ENCODE results near the gene L2HGDH.
"Not testable (repeated sequence)": the region's sequence is repeated elsewhere in the genome, so short reads cannot be mapped to it uniquely, and the experiment has no call there.

The L2HGDH gene

DNA sequence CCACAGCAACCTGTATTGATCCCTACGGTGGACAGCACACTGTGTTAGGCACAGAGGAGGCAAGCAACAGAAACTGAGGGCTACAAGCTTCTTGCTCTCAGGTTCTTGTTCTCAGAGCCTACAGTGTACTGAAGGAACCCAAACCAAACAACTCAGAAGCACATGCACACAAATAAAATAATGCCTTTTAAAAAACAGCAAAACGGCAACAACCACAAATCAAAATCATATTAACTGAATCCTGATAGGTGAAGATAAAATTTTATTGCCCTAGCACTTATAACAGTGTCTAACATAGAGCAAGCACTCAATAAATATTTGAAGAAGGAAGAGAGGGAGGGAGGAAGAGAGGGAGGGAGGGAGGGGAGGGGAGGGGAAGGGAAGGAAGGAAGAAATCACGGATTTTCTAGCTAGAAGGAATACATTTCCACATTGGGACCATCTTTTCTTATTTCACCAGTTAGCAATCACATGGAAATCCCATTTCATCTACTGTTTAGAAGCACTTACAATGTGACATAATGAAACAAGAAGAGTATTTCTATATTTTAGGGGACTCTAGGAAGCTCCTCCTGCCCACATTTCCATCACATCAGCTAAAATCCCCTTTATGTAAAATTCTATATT, 27.3 kb upstream of the L2HGDH start:
- DNase-seq (ENCODE audit: low read depth) = no peak

DNA sequence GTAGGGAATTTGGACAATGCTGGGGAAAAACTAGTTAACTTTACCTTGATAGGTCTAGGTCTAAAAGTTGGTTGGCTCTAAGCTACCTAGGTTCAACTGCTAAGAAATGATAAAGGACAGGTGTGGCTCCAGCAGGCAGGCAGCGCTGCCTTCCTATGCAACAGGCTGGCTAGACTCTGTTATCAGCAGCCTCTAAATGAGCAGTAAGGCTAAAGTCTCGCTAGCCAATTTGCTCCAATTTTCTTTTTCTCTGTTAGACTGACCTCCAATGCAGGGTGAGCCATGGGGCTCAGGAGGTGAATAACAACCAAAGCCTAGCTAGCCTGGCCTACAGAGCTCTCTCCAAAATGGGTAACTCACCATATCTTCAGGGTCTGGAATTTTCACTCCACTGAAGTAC, 26.6 kb upstream of the L2HGDH start:
- DNase-seq (ENCODE audit: low read depth) = no peak

DNA sequence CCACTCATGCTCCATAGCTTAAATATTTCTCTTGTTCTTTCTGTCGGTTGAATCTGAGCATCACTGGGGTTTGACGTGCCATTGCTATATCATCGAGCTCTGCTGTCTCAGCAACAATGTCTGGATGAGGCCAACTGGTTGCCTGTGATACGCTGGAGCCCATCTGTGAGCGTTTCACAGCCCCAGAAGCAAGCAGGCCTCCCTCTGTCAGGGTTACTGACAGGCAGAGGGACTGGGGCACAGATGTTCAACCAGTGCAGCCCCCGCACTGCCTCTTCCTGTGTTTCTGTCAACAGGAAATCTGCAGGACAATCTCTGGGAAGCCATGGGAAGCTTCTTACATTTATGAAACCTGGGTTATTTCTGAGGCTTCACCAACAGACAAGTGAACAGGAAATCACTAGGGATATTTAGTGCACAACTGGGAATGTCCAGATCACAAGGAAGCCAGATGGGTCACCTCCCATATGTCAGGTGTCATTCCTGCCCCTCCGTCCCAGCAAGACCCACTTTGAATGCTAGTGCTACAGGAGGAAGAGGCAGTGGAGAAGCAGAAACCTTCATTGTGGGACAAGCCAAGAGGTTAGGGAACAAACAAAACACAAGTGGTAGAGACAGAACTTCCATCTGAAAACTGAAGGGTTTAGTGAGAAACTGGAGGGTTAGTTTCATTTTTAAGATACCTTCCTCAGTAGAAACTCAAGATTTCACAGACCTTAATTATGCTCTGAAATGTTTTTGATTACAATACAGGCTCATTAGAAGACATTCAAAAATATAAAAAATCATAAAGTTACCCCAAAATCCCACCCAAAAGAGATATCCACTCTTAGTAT, 24.2 kb upstream of the L2HGDH start:
- DNase-seq (ENCODE audit: low read depth) = peak; percentile 41

DNA sequence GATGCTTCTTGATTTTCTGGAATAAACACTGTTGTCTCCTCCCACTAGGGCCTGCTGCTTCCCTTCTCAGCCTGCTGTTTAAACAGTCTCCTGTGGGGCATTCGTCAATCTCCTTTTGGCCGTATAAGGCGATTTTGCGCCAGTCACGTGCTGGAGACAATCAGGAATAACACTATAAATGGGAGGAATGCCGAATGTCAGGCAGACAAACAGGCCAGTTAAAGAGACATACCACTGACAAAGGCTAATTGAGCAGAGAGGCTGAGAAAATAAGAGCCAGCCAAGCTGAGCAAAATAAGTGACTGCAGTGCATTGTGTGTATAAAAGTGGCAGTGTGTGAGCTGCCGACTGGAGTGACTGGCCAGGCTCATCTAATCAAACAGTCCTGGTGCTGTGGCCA, 23.4 kb upstream of the L2HGDH start:
- peak; percentile 81 for DNase-seq (ENCODE audit: low read depth)

DNA sequence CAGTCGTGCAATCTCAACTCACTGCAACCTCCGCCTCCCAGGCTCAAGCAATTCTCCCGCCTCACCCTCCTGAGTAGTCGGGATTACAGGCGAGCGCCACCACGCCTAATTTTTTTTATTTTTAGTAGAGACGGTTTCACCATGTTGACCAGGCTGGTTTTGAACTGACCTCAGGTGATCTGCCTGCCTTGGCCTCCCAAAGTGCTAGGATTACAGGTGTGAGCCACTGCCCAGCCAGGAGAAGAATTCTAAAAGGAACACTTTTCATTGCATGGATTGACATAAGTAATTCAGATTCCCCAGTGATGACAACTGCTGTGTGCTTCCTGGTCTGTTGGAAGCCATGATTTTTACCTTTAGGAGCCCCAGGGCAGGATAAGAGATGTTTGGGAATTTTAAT, 22.2 kb upstream of the L2HGDH start:
- DNase-seq (ENCODE audit: low read depth) = no peak

DNA sequence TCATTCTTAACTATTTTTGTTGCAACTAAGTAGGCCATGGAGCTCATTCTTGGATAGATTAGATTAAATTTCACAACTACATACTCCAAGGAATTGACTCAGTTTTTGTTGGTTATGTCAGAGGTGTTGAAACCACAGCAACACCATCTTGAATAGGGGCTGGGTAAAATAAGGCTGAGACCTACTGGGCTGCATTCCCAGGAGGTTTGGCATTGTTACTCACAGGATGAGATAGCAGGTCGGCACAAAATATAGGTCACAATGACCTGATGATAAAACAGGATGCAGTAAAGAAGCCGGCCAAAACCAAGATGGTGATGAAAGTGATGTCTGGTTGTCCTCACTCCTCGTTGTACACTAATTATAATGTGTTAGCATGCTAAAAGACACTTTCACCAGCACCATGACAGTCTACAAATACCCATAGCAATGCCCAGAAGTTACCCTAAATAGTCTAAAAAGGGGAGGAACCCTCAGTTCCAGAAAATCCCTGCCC, 21.0 kb upstream of the L2HGDH start:
- peak; percentile 98 for DNase-seq (ENCODE audit: low read depth)

DNA sequence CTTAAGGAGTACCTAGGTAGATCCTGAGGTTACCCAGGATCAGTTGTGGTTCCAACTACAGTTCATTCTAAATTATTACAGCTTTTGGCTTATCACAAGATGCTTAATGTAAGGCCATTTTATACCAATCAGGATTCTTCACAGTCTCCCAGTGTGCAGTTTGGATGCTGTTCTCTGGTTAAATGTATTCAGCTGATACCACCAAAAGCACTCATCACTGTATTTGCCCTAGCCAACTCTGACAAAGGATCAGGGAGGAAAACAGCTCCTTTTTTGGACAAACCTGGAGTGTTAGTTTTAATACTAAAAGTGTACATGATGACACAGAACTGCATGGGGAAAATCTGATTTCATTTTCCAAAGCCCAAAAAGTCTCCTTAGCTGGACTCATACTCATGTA, 19.6 kb upstream of the L2HGDH start:
- DNase-seq (ENCODE audit: low read depth) = no peak

DNA sequence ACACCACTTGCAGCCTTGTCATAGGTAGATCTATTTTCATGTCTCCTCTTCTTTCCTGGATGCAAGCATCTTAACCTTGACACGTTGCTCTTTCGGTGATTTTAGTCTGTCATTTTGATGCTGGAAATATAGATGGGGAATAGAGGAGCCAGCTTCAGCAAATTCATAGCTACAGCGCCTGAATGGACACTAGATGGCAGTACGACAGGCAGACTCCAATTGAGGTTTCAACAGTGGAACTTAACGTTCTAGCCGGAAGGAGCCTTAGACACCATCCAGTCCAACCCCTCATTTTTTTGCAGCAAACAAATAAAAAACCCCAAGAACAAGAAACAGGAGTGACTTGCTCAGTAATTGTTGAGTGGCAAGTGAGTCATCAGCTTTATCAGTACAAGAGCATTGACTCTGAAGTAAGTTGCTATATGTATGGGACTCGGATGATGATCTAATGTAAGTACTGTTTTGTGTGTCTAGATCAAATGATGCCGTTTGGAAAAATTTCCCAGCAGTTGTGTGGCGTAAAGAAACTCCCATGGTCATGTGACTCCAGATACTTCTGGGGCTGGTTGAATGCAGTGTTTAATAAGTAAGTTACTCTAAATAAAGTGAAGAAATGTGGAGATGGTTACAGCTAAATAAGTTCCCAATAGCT, 9.1 kb upstream of the L2HGDH start:
- DNase-seq (ENCODE audit: low read depth) = peak; percentile 98

DNA sequence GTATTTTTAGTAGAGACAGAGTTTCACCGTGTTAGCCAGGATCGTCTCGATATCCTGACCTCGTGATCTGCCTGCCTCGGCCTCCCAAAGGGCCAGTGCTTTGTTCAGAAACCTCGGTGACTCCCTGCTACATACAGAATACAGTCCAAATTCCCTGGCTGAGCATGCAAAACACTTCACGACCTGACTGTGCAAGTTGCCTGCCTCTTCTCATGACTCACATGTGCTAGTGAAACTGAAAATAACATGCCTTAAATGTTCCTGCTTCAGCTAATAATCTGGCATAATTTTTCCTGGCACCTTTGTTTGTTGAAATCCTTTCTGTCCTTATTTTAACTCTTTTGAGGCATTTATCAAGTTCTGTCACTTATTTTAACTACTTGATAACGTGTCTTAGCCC, 8.3 kb upstream of the L2HGDH start:
- DNase-seq (ENCODE audit: low read depth) = peak; percentile 75

DNA sequence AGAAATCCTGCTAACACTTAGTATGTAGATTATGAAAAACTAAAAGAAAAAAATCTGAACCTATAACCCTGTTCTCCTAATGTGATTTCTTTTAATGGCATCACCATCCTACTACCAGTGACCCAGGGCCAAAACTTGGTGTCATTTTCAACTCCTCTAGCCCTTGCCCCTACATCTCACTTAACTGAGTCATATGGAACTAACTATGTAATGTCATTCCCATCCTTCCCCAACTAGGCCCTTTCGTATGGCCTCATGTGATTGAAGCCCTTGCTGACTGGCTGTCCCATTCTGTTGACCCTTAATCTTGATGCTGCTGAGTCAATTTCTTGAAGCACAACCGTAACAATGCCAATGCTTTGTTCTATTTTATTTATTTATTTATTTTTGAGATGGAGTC, 7.7 kb upstream of the L2HGDH start:
- DNase-seq (ENCODE audit: low read depth) = no peak

DNA sequence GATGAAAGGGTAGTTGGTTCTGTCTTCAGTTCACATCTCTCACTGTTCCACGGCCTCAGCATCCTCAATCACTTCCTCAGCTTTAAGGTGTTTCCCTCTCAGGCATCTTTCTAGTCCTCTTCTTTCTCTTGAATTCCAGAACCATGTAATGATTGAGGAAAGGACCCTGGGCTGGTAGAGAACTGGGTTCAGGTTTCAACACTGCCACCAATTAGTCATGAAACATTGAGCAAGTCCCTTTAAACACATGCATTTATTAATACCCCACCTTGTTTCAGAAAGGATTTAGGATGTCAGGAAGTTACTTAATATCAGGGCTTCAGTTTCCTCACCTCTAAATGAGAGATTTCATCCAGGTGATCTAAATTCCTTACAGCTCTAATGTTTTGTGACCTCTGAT, 7.3 kb upstream of the L2HGDH start:
- DNase-seq (ENCODE audit: low read depth) = peak; percentile 40

DNA sequence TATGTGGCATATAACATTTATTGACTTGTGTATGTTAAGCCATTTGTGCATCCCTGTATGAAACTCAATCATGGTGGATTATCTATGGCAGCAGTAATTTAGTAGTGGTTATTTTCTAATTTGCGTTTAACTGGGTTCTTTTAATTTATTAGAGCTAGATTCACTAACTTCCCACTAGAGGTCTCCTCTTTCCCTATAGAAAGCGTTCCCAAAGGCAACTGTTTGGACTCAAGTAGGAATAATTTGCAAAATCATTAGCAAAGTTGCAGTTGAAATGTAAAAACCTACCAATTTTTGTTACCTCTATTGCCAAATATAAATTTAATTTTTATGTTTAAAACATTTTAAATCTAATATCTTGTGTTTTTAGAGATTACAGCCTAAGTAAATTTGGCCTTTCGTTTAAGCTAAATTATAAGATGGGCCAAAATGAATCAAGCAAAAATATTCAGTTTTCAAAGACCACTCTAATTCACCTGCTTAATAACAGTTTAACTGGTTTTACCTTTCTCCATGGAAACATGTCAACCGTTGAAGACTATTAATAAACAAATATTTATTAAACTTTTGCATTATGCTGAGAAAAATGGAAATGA, 6.1 kb upstream of the L2HGDH start:
- peak; percentile 58 for DNase-seq (ENCODE audit: low read depth)

DNA sequence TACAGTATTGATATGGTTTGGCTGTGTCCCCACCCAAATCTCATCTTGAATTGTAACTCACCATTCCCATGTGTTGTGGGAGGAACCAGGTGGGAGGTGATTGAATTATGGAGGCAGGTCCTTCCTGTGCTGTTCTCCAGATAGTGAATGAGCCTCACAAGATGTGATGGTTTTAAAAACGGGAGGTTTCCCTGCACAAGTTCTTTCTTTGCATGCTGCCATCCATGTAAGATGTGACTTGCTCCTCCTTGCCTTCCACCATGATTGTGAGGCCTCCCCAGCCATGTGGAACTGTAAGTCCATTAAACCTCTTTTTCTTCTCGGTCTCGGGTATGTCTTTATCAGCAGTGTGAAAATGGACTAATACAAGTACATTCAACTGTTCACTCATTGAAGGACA, 2.1 kb upstream of the L2HGDH start:
- DNase-seq (ENCODE audit: low read depth) = not testable (repeated sequence)

DNA sequence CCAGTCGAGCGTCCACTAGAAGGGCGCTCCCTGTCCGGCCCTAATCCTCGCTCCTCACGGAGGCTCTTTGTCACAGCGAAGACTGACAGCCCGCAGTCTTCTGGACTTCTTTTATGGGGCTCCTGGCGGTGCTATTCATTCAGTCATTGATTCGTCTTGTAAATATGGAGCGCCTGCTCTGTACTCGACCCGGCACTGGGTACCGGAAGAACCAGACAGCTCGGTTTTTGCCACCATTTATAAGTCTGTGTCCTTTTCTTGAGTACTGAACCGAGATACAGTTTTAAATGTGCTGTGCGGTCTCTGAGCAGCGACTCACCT, 665 bp upstream of the L2HGDH start:
- DNase-seq (ENCODE audit: low read depth) = peak; percentile 34

DNA sequence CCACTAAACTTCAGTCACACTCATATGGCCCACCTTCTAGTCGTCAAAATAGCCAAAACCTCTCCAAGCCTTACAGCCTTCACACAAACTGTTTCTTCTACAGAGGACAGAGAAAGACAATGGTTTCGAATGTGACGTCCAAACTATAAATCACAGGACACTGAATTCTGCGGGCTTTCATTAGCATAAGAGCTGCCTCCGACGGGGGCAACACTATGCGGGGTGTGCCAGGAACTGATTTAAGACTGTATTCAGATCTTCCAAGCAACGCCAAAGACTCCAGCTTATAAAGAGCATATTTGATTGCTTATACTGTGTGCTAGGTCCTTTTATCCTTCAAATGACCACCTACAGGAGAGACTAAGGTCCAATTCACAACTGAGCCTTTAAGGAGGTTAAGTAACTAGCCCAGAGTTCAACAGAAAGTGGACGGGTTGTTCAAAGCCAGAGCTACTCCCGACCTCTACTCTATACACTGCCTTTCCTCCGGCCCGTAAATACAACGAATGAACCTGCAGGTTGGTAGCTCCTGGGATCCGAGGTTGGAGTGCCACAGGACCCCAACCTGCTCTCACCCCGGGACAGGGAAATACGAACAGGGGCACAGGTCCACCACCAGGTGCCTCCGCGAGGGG, 575 bp downstream of the L2HGDH start:
- no peak for DNase-seq (ENCODE audit: low read depth)

DNA sequence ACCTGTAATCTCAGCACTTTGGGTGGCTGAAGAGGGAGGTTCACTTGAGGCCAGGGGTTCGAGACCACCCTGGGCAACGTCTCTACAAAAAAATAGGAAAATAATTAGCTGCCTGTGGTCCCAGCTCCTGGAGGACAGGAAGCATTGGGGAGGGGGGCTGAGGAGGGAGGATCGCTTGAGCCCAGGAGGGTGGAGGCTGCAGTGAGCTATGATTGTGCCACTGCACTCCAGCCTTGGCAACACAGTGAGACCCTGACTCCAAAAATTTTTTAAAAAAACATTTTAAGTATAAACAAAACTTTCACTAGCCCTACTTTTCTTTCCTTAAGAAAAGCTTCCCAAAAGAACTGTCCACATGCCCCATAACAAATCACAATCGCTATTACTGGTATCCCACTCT, 1.6 kb downstream of the L2HGDH start:
- no peak for DNase-seq (ENCODE audit: low read depth)

DNA sequence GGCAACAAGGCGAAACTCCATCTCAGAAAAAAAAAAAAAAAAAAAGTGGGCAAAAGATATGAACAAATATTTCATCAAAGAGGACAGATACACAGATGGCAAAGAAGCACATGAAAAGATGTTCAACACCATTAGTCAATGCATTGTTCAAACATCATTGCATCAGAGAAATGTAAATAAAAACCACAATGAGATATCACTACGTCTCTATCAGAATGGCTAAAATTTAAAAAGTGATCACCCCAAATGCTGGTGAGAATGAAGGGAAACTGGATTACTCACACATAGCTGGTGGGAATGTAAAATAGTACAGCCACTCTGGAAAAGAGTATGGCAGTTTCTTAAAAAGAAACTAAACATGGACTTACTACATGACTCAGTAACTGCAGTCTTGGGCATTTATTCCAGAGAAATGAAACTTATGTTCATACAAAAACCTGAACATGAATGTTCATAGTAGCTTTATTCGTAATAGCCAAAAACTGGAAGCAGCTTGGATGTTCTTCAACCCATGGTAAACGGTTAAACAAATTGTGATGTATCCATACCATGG, 3.6 kb downstream of the L2HGDH start:
- DNase-seq (ENCODE audit: low read depth) = peak; percentile 40

DNA sequence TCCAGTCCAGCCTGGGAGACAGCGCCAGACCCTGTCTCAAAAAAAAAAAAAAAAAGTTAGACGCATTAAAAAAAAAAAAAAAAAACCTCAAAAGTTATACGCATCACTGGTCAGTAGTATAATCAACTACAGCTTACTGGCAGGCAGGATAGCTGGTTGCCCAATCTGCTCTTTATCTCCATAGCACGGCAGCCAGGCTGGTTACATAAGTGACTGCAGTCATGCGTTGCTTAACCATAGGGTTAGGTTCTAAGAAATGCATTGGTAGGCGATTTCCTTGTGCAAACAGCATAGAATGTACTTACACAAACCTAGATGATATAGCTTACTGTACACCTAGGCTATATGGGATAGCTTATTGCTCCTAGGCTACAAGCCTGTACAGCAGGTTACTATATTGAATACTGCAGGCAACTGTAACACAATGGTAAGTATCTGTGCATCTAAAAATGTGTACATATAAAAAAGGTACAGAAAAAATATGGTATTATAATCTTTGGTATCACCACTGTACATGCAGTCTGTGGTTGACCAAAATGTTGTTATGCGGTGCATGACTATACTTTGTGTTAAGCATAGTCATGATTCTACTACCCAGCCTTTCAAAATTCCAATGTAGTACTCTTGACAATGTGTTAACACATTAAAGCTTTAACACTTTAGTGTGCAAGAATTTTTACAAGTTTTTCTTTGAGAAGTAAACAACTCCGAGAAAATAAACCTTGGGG, 8.1 kb downstream of the L2HGDH start:
- peak; percentile 96 for DNase-seq (ENCODE audit: low read depth)

DNA sequence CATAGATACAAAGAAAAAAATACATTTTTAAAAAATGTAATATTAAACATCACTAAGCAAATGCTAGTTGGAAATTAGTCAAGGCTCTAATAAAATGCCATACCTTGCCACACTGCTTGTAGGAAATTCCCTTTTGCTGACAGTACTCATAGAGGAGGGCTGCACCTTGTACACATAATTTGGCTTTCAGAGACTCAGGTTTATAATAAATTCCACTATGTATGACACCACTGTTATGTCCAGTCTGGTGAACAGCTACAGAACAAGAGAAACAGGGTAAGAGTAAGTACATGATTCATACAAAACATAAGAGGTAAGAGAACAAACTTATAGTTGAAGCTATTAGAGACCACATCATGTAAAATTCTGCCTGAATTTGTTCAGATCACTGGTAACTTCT, 10.1 kb downstream of the L2HGDH start:
- no peak for DNase-seq (ENCODE audit: low read depth)

DNA sequence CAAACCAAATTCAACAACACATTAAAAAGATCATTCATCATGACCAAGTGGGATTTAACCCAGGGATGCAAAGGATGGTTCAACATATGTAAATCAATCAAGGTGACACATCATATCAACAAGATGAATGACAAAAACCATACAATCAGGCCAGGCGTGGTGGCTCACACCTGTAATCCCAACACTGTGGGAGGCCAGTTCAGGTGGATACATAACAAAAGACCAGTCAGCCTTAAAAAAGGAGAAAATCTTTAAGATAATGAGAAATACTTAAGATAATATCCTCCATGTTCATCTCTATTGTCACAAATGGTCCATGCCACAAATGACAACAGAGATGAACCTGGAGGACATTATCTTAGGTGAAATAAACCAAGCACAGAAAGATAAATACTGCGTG, 12.4 kb downstream of the L2HGDH start:
- DNase-seq (ENCODE audit: low read depth) = no peak

DNA sequence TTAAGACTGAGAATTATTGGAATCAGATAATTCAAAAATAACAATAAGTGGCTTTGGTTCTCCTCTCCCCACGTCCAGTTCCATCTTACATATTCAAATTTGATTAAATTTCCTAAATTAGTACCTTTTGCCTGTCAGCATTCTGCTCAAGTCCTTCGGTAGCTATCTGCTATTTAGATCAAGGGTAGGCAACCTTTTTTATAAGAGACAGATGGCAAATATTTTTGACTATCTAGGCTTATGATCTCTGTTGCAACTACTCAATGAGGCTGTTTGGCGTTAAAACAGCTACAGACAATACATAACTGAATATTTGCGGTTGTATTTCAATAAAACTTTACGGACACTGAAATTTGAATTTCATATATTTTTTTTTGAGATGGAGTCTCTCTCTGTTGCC, 21.7 kb downstream of the L2HGDH start:
- no peak for DNase-seq (ENCODE audit: low read depth)
